GM12874 (cell line): ENCODE measurements around the gene ANKRD12.

Source experiments
- CTCF ChIP-seq: IDR thresholded peaks from 2 replicates; pipeline ENCODE4 v1.5.1; 2011; ENCODE audit warnings: low read depth, mild to moderate bottlenecking, control low read depth, low read length, moderate library complexity; ENCODE audit not compliant: insufficient read depth

The ANKRD12 gene

GRCh38 chr18:9233771-9234440 lies 97.3 kb downstream of the ANKRD12 start:
- TF ChIP-seq CTCF, result no peak

DNA sequence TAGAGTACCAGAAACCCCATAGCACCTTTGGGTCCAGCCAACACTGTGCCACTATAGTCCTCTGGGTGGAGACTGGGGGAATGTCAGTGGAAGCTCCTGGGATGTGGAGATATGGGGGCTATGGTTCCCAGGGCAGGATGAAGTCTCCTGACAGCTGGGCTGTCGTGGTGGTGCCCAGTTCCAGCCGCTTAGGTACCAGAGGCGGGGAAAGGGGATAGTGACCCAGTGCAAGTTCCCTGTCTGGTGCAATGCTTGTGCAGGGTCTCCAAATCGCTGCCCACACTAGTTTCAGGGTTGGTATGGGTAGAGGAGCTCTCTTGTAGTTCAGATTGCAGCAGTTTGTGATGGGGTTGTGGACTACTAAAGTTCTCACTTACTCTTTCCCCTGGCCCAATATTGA lies 97.9 kb downstream of the ANKRD12 start:
- no peak for TF ChIP-seq CTCF

DNA sequence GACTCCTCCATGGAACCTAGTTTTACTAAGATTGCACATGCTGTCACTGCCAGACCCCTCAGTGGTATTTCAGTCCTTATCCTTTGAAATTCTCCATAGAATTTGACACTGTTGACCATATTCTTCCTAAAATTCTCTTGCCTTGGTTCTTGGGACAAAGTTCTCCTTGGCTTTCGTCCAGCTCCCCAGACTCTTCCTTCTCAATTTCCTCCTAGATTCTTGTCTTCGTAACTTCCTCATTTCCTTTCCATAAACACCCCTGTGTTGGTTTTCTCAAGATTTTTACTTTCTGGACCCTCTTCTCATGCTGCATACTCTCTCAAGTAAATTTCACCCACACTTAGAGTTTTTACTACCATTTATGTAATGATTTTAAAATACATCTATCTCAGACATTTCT lies 101.4 kb downstream of the ANKRD12 start:
- no peak for TF ChIP-seq CTCF

- TF ChIP-seq CTCF, result no peak
These were observed 103.1 kb downstream of the ANKRD12 start for GRCh38 chr18:9239720-9240119.

DNA sequence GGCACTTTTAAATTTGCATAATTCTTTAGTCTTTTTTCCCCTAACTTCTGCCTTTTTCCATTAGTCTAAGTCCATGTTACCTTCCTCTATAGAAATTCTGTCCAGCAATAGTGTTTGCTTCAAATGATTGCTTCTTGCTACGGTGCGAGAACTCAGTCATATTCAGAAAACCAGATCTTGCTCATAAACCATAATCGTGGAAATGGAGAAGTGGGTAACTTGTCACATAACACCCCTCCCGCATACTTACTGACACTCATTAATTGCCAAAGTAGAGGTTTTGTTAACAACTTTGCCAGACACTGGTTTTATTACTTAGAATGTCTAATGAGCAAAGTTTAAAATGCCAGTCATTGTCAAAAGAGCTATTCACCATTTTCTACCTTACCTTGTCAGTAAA lies 103.7 kb downstream of the ANKRD12 start:
- TF ChIP-seq CTCF, result no peak

DNA sequence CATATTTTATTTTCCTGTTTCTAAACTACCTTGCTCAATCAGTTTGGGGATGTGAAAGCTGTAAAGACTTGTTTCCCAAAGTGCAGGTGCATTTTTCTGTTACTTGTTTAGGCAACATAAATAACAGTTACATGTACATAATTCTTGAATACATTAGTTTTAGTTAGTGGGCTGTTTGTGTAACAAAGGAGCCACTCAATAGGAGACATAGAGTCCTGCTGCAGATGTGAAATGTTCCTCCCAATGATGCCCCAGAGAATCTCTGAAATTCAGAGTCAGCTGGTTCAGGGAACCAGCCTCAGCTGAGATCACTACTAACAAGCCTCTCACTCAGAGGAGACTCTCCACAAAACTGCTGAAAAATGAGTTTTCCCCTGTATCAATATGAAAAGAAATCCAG lies 106.4 kb downstream of the ANKRD12 start:
- TF ChIP-seq CTCF, result no peak

DNA sequence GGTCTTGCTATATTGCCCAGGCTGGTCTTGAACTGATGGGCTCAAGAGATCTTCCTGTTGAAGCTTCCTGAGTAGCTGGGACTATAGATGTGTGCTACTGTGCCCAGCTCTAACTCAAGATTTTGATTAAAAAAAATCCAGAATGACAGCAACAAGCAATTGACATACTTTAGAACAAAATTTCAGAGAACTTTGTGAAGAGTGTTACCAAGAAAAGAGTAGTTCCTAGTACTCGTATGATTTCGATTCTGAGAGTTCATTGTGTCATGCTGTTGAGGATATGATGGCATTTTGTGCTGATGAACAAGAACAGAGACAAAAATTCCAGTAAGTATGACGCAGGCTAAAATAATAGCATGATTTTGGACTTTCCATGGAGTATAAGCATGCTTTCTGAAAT lies 107.8 kb downstream of the ANKRD12 start:
- no peak for TF ChIP-seq CTCF
